ENCODE data around the gene VPS52. TPM values are rescaled to one million over a fixed set of nuclear protein-coding genes. Genes with fewer than 3 reads are reported as not detected.
"Not testable (repeated sequence)": the region's sequence is repeated elsewhere in the genome, so short reads cannot be mapped to it uniquely, and the experiment has no call there.

Gene VPS52
- total RNA-seq, 1 donor from 2014 or later, result 41.8 TPM

- H3K27me3 Mint-ChIP-seq (ENCODE audit: unreplicated experiment), result peaks cover 8% of the 10 kb centered on the region
- H3K27ac Mint-ChIP-seq (ENCODE audit: unreplicated experiment), result no peak overlapping the region
- peaks cover 4% of the 10 kb centered on the region for H3K4me1 Mint-ChIP-seq (ENCODE audit: unreplicated experiment)
- no peak for DNase-seq (ENCODE audit: low spot score)
- no peak overlapping the region for H3K4me3 Mint-ChIP-seq (ENCODE audit: unreplicated experiment)
- TF ChIP-seq CTCF (IDR thresholded peaks at IDR 0.05; ENCODE audit: unreplicated experiment), result no peak
- no peaks in the 10 kb centered on the region for H3K9me3 Mint-ChIP-seq (ENCODE audit: unreplicated experiment)
- H3K36me3 Mint-ChIP-seq (ENCODE audit: low read depth, unreplicated experiment), result no peaks in the 10 kb centered on the region
These were observed 33.9 kb downstream of the VPS52 start for GRCh38 chr6:33237741-33238140.

- Mint-ChIP-seq H3K4me3 (ENCODE audit: unreplicated experiment) (no peak overlapping the region), H3K4me1 (ENCODE audit: unreplicated experiment) (peaks cover 4% of the 10 kb centered on the region), H3K36me3 (ENCODE audit: low read depth, unreplicated experiment) (no peaks in the 10 kb centered on the region), H3K9me3 (ENCODE audit: unreplicated experiment) (no peaks in the 10 kb centered on the region), H3K27me3 (ENCODE audit: unreplicated experiment) (peaks cover 8% of the 10 kb centered on the region), H3K27ac (ENCODE audit: unreplicated experiment) (no peak overlapping the region)
- no peak for DNase-seq (ENCODE audit: low spot score)
- TF ChIP-seq CTCF (IDR thresholded peaks at IDR 0.05; ENCODE audit: unreplicated experiment), result no peak
These were observed 34.8 kb downstream of the VPS52 start for GRCh38 chr6:33236852-33237251.

- no peak overlapping the region for H3K27ac Mint-ChIP-seq (ENCODE audit: unreplicated experiment)
- H3K27me3 Mint-ChIP-seq (ENCODE audit: unreplicated experiment), result peaks cover 8% of the 10 kb centered on the region
- H3K36me3 Mint-ChIP-seq (ENCODE audit: low read depth, unreplicated experiment), result no peaks in the 10 kb centered on the region
- H3K9me3 Mint-ChIP-seq (ENCODE audit: unreplicated experiment), result no peaks in the 10 kb centered on the region
- no peak for DNase-seq (ENCODE audit: low spot score)
- no peak for TF ChIP-seq CTCF (IDR thresholded peaks at IDR 0.05; ENCODE audit: unreplicated experiment)
- no peak overlapping the region for H3K4me3 Mint-ChIP-seq (ENCODE audit: unreplicated experiment)
- H3K4me1 Mint-ChIP-seq (ENCODE audit: unreplicated experiment), result peaks cover 4% of the 10 kb centered on the region
These were observed 35.3 kb downstream of the VPS52 start for GRCh38 chr6:33236328-33236727.

- H3K4me1 Mint-ChIP-seq (ENCODE audit: unreplicated experiment), result peaks cover under 1% of the 10 kb centered on the region
- no peak for DNase-seq (ENCODE audit: low spot score)
- TF ChIP-seq CTCF (IDR thresholded peaks at IDR 0.05; ENCODE audit: unreplicated experiment), result no peak
- H3K4me3 Mint-ChIP-seq (ENCODE audit: unreplicated experiment), result peak overlapping the region; percentile 38
- H3K27ac Mint-ChIP-seq (ENCODE audit: unreplicated experiment), result no peak overlapping the region
- no peaks in the 10 kb centered on the region for H3K36me3 Mint-ChIP-seq (ENCODE audit: low read depth, unreplicated experiment)
- peaks cover 5% of the 10 kb centered on the region for H3K27me3 Mint-ChIP-seq (ENCODE audit: unreplicated experiment)
- H3K9me3 Mint-ChIP-seq (ENCODE audit: unreplicated experiment), result no peaks in the 10 kb centered on the region
These were observed 36.4 kb downstream of the VPS52 start for GRCh38 chr6:33235221-33235634.

GRCh38 chr6:33226503-33227120 is 45.1 kb downstream of the VPS52 start:
- H3K9me3 Mint-ChIP-seq (ENCODE audit: unreplicated experiment); H3K27ac Mint-ChIP-seq (ENCODE audit: unreplicated experiment); DNase-seq (ENCODE audit: low spot score); H3K4me1 Mint-ChIP-seq (ENCODE audit: unreplicated experiment); H3K27me3 Mint-ChIP-seq (ENCODE audit: unreplicated experiment); H3K4me3 Mint-ChIP-seq (ENCODE audit: unreplicated experiment); H3K36me3 Mint-ChIP-seq (ENCODE audit: low read depth, unreplicated experiment): not testable (repeated sequence)

Measured in endothelial cell (in vitro differentiated cells).